ENCODE data around the gene STOX1.

The STOX1 gene

GRCh38 chr10:68870061-68870460 is 42.7 kb downstream of the STOX1 start:
- Histone ChIP-seq H3K27ac (ENCODE audit: low read depth, low read length) (no peak overlapping the region), H3K4me3 (ENCODE audit: low read length) (no peak overlapping the region)

GRCh38 chr10:68870545-68871104 is 43.3 kb downstream of the STOX1 start:
- H3K27ac ChIP-seq (ENCODE audit: low read depth, low read length), result peak overlapping the region; percentile 90

More at GRCh38 chr10:68870061-68870460, 42.7 kb downstream of the STOX1 start:
- no peaks in the 10 kb centered on the region for H3K36me3 ChIP-seq (ENCODE audit: insufficient read depth, low read length)
- H3K9ac ChIP-seq (ENCODE audit: low read depth, low read length), result no peak overlapping the region
- WGBS, result 71% methylated on average over 2 of the region's 2 CpGs
- H3K4me1 ChIP-seq (ENCODE audit: insufficient read depth, low read length), result peaks cover 26% of the 10 kb centered on the region
- H3K9me3 ChIP-seq (ENCODE audit: insufficient read depth, low read depth, low read length), result peaks cover 20% of the 10 kb centered on the region
- no peaks in the 10 kb centered on the region for H3K27me3 ChIP-seq (ENCODE audit: insufficient read depth, low read length)

GRCh38 chr10:68871105-68871711 is 43.9 kb downstream of the STOX1 start:
- Histone ChIP-seq H3K4me3 (ENCODE audit: low read length) (peak overlapping the region; percentile 21), H3K27me3 (ENCODE audit: insufficient read depth, low read length) (no peaks in the 10 kb centered on the region)

More at GRCh38 chr10:68870545-68871104, 43.3 kb downstream of the STOX1 start:
- no peaks in the 10 kb centered on the region for H3K36me3 ChIP-seq (ENCODE audit: insufficient read depth, low read length)
- H3K9ac ChIP-seq (ENCODE audit: low read depth, low read length), result no peak overlapping the region; the same call in 1 of the 2 replicates
- 60% methylated on average over 3 of the region's 3 CpGs for WGBS
- H3K4me1 ChIP-seq (ENCODE audit: insufficient read depth, low read length), result peaks cover 26% of the 10 kb centered on the region
- 0 out of 2 replicates have a peak overlapping the region, but pooled peaks have one; percentile 21 for H3K4me3 ChIP-seq (ENCODE audit: low read length)
- no peaks in the 10 kb centered on the region for H3K27me3 ChIP-seq (ENCODE audit: insufficient read depth, low read length)
- peaks cover 20% of the 10 kb centered on the region for H3K9me3 ChIP-seq (ENCODE audit: insufficient read depth, low read depth, low read length)

GRCh38 chr10:68871731-68872342 is 44.5 kb downstream of the STOX1 start:
- Histone ChIP-seq H3K27me3 (ENCODE audit: insufficient read depth, low read length) (no peaks in the 10 kb centered on the region), H3K4me3 (ENCODE audit: low read length) (peak overlapping the region; percentile 1; the same call in 1 of the 2 replicates), H3K4me1 (ENCODE audit: insufficient read depth, low read length) (peaks cover 31% of the 10 kb centered on the region), H3K36me3 (ENCODE audit: insufficient read depth, low read length) (no peaks in the 10 kb centered on the region), H3K9me3 (ENCODE audit: insufficient read depth, low read depth, low read length) (peaks cover 15% of the 10 kb centered on the region), H3K27ac (ENCODE audit: low read depth, low read length) (peak overlapping the region; percentile 90), H3K9ac (ENCODE audit: low read depth, low read length) (peak overlapping the region; percentile 37; the same call in 1 of the 2 replicates)
- WGBS, result 19% methylated on average over 4 of the region's 5 CpGs

More at GRCh38 chr10:68871105-68871711, 43.9 kb downstream of the STOX1 start:
- 12% methylated on average over 6 of the region's 6 CpGs for WGBS
- Histone ChIP-seq H3K4me1 (ENCODE audit: insufficient read depth, low read length) (peaks cover 26% of the 10 kb centered on the region), H3K9ac (ENCODE audit: low read depth, low read length) (peak overlapping the region; percentile 37; the same call in 1 of the 2 replicates), H3K9me3 (ENCODE audit: insufficient read depth, low read depth, low read length) (peaks cover 20% of the 10 kb centered on the region), H3K27ac (ENCODE audit: low read depth, low read length) (peak overlapping the region; percentile 90), H3K36me3 (ENCODE audit: insufficient read depth, low read length) (no peaks in the 10 kb centered on the region)

GRCh38 chr10:68876246-68877138 is 49.2 kb downstream of the STOX1 start:
- Histone ChIP-seq H3K9me3 (ENCODE audit: insufficient read depth, low read depth, low read length) (no peaks in the 10 kb centered on the region), H3K27me3 (ENCODE audit: insufficient read depth, low read length) (no peaks in the 10 kb centered on the region), H3K4me3 (ENCODE audit: low read length) (no peak overlapping the region), H3K9ac (ENCODE audit: low read depth, low read length) (no peak overlapping the region), H3K36me3 (ENCODE audit: insufficient read depth, low read length) (no peaks in the 10 kb centered on the region), H3K4me1 (ENCODE audit: insufficient read depth, low read length) (peaks cover 37% of the 10 kb centered on the region), H3K27ac (ENCODE audit: low read depth, low read length) (peak overlapping the region; percentile 59)
- WGBS, result 80% methylated on average over 15 of the region's 15 CpGs

- Histone ChIP-seq H3K9me3 (ENCODE audit: insufficient read depth, low read depth, low read length) (no peaks in the 10 kb centered on the region), H3K4me1 (ENCODE audit: insufficient read depth, low read length) (peaks cover 31% of the 10 kb centered on the region), H3K27me3 (ENCODE audit: insufficient read depth, low read length) (no peaks in the 10 kb centered on the region), H3K36me3 (ENCODE audit: insufficient read depth, low read length) (no peaks in the 10 kb centered on the region), H3K4me3 (ENCODE audit: low read length) (no peak overlapping the region), H3K9ac (ENCODE audit: low read depth, low read length) (peak overlapping the region; percentile 7; the same call in 1 of the 2 replicates), H3K27ac (ENCODE audit: low read depth, low read length) (peak overlapping the region; percentile 54; the same call in 1 of the 2 replicates)
- WGBS, result 22% methylated on average over 1 of the region's 1 CpG
Observed at GRCh38 chr10:68877482-68878110, 50.3 kb downstream of the STOX1 start.

GRCh38 chr10:68878496-68878895 is 51.2 kb downstream of the STOX1 start:
- H3K9ac ChIP-seq (ENCODE audit: low read depth, low read length), result no peak overlapping the region
- peaks cover 31% of the 10 kb centered on the region for H3K4me1 ChIP-seq (ENCODE audit: insufficient read depth, low read length)
- no peaks in the 10 kb centered on the region for H3K36me3 ChIP-seq (ENCODE audit: insufficient read depth, low read length)
- H3K9me3 ChIP-seq (ENCODE audit: insufficient read depth, low read depth, low read length), result no peaks in the 10 kb centered on the region
- H3K27me3 ChIP-seq (ENCODE audit: insufficient read depth, low read length), result no peaks in the 10 kb centered on the region
- no peak overlapping the region; the same call in 1 of the 2 replicates for H3K27ac ChIP-seq (ENCODE audit: low read depth, low read length)
- no peak overlapping the region for H3K4me3 ChIP-seq (ENCODE audit: low read length)

- Histone ChIP-seq H3K9me3 (ENCODE audit: insufficient read depth, low read depth, low read length) (no peaks in the 10 kb centered on the region), H3K4me3 (ENCODE audit: low read length) (no peak overlapping the region), H3K27me3 (ENCODE audit: insufficient read depth, low read length) (no peaks in the 10 kb centered on the region), H3K9ac (ENCODE audit: low read depth, low read length) (no peak overlapping the region), H3K27ac (ENCODE audit: low read depth, low read length) (no peak overlapping the region), H3K4me1 (ENCODE audit: insufficient read depth, low read length) (peaks cover 31% of the 10 kb centered on the region), H3K36me3 (ENCODE audit: insufficient read depth, low read length) (no peaks in the 10 kb centered on the region)
- 91% methylated on average over 2 of the region's 2 CpGs for WGBS
Observed at GRCh38 chr10:68879628-68880027, 52.3 kb downstream of the STOX1 start.

GRCh38 chr10:68880181-68880580 is 52.9 kb downstream of the STOX1 start:
- Histone ChIP-seq H3K36me3 (ENCODE audit: insufficient read depth, low read length) (no peaks in the 10 kb centered on the region), H3K27ac (ENCODE audit: low read depth, low read length) (no peak overlapping the region), H3K4me3 (ENCODE audit: low read length) (no peak overlapping the region), H3K27me3 (ENCODE audit: insufficient read depth, low read length) (no peaks in the 10 kb centered on the region), H3K9me3 (ENCODE audit: insufficient read depth, low read depth, low read length) (no peaks in the 10 kb centered on the region), H3K4me1 (ENCODE audit: insufficient read depth, low read length) (peaks cover 31% of the 10 kb centered on the region), H3K9ac (ENCODE audit: low read depth, low read length) (no peak overlapping the region)
- 96% methylated on average over 4 of the region's 4 CpGs for WGBS

GRCh38 chr10:68895041-68895440 is 67.7 kb downstream of the STOX1 start:
- H3K36me3 ChIP-seq (ENCODE audit: insufficient read depth, low read length), result no peaks in the 10 kb centered on the region
- H3K4me1 ChIP-seq (ENCODE audit: insufficient read depth, low read length), result 0 out of 2 replicates have a peak, but pooled peaks cover under 1% of the 10 kb centered on the region
- no peaks in the 10 kb centered on the region for H3K27me3 ChIP-seq (ENCODE audit: insufficient read depth, low read length)
- H3K27ac ChIP-seq (ENCODE audit: low read depth, low read length), result no peak overlapping the region
- no peak overlapping the region for H3K9ac ChIP-seq (ENCODE audit: low read depth, low read length)
- no peaks in the 10 kb centered on the region for H3K9me3 ChIP-seq (ENCODE audit: insufficient read depth, low read depth, low read length)
- H3K4me3 ChIP-seq (ENCODE audit: low read length), result no peak overlapping the region
- 100% methylated on average over 2 of the region's 2 CpGs for WGBS
